GM12872 (cell line): Measurements from ENCODE around the gene NME4.

ENCODE experiments used
- CTCF ChIP-seq: IDR thresholded peaks from 3 replicates; pipeline ENCODE4 v1.5.1; 2011; ENCODE audit warnings: low read depth, mild to moderate bottlenecking, low read length, moderate library complexity; ENCODE audit not compliant: insufficient read depth

The NME4 gene

GRCh38 chr16:371515-372301, 25.3 kb upstream of the NME4 start:
- TF ChIP-seq CTCF, result no peak

GRCh38 chr16:372302-372983, 24.6 kb upstream of the NME4 start:
- TF ChIP-seq CTCF, result no peak

GRCh38 chr16:373020-373598, 23.9 kb upstream of the NME4 start:
- no peak for TF ChIP-seq CTCF

GRCh38 chr16:373848-374615, 23.0 kb upstream of the NME4 start:
- TF ChIP-seq CTCF, result no peak

GRCh38 chr16:374616-374926, 22.4 kb upstream of the NME4 start:
- TF ChIP-seq CTCF, result no peak

GRCh38 chr16:375212-375611, 21.8 kb upstream of the NME4 start:
- no peak for TF ChIP-seq CTCF
